Ecto neural progenitor cell (in vitro differentiated cells): ENCODE measurements around the gene PRMT7.

Experiments used
- DNase-seq: peaks from one replicate; pipeline ENCODE4 v3.0.0-alpha.2; 2018; ENCODE audit warnings: low spot score

Gene PRMT7

DNA sequence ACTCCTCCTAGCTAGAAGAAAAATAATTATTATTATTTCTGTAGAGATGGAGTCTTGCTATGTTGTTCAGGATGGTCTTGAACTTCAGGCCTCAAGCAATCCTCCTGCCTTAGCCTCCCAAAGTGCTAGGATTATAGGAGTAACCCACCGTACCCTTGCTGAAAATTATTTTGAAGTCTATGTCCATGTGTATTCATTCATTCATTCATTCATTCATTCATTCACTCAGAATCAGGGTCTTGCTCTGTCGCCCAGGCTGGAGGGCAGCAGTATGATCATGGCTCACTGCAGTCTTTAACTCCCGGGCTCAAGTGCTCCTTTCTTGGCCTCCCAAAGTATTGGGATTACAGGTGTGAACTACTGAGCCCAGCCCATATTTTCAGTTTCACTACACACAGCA, 4.2 kb upstream of the PRMT7 start:
- no peak for DNase-seq

DNA sequence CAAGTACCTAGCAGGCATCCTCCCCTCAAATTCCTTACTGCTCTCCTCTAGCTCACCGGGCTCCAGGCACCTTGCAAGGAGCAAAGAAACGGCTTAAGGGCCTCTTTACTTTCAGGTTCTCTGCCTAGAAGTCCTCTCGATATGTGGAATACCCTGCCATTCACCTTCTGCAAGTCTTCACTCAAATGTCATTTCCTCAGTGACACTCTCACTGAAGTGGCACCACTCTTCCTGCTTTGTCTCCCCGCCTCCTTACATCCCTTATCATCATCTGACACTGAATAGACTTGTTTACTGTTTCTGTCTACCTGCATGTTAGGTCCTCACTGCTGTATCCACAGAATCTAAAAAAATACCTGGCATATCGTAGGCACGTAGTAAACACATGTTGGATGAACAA, 1.0 kb upstream of the PRMT7 start:
- no peak for DNase-seq

- no peak for DNase-seq
These were observed 414 bp upstream of the PRMT7 start for GRCh38 chr16:68310437-68310773.

DNA sequence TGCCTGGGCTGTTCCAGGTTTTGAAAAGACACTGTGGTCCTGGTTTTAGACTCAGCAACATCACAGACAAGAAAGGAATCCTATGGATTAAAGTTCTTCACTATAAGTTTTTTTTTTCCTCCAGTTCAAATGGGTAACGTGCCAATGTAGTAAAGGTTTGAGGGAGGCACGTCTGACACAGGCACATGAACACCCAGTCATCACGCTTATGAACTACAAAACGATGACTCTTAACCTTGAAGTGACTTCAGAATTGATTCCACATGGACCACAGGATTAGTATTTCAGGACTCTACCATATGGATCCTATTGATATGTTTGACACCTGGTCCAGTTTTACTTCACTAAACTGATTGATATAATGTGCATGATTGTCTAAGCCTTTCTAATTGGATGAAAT, 2.3 kb downstream of the PRMT7 start:
- DNase-seq = no peak

GRCh38 chr16:68319185-68319908, 8.5 kb downstream of the PRMT7 start:
- DNase-seq = no peak

GRCh38 chr16:68324336-68324735, 13.5 kb downstream of the PRMT7 start:
- no peak for DNase-seq

DNA sequence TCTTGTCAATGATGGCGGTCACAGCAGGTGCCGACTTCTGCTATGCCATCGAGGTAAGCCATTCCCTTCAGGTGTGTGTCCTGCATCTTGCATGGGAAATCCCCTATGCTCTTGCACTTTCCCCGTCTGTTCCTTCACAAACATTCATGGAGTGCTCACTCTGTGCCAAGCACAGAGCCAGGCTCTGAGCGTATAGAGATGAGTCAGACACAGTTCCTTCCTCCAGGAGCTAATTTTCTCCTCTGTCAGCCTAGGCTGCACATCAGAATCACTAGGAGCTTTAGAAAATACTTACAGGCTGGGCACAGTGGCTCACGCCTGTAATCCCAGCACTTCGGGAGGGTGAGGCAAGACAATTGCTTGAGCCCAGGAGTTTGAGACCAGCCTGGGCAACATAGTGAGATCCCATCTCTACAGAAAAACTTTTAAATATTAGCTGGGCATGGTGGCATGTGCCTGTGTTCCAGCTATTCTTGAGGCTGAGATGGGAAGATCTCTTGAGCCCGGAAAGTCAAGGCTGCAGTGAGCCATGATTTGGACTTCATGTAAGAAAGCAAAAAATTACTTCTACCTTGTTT, 14.1 kb downstream of the PRMT7 start:
- no peak for DNase-seq

DNA sequence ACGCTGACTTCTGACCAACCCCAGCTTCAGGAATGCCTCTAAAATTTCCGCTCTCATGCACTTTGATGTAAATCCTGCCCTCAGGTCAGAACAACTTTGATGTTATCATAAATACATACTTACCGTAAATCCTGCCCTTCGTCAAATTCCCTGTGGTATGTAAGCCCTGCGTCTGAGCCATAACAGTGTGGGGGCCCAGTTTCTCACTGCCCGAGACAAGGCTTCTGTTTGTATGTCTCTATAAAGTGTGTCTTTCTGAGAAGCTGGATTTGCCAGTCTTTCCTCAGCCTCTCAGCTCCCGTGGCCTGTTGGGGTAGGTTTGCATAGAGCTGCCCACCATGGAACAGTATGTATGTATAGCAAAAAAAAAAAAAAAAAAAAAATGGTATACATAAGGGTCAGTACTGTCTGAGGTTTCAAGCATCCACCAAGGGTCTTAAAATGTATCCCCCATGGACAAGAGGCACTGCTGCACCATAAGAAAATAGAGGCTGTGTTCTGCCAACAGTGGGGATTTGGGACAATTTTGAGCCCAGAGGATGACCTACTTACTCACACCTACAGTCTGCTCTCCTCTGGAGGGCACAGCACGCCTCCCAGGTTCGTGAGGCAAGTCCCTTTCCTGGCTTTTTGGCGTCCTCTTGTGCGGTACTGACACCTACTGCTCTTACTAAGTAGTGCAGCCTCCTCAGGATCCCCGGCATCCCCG, 17.5 kb downstream of the PRMT7 start:
- peak; percentile 83 for DNase-seq

DNA sequence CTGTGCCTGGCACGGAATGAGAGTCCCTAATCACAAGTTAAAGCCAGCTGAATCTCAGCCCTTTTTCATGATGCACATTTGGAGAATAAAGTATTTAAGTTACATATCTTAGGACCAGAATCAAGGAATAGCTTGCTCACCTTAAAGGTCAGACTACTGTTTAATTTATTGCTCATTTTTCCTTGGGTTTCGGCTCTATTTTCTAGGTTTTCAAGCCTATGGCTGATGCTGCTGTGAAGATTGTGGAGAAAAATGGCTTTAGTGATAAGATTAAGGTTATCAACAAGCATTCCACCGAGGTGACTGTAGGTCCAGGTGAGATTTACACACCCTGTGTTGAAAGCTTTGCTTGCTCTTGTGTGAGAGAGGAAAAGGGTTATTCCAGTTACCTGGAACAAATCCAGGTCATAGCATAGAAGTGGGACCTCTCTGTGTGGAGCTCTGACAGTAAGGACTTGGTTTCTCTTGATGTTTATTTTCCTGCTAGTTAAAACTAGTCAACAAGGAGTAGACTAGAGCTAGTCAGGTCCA, 18.1 kb downstream of the PRMT7 start:
- DNase-seq = no peak

GRCh38 chr16:68331879-68332410, 21.1 kb downstream of the PRMT7 start:
- no peak for DNase-seq

DNA sequence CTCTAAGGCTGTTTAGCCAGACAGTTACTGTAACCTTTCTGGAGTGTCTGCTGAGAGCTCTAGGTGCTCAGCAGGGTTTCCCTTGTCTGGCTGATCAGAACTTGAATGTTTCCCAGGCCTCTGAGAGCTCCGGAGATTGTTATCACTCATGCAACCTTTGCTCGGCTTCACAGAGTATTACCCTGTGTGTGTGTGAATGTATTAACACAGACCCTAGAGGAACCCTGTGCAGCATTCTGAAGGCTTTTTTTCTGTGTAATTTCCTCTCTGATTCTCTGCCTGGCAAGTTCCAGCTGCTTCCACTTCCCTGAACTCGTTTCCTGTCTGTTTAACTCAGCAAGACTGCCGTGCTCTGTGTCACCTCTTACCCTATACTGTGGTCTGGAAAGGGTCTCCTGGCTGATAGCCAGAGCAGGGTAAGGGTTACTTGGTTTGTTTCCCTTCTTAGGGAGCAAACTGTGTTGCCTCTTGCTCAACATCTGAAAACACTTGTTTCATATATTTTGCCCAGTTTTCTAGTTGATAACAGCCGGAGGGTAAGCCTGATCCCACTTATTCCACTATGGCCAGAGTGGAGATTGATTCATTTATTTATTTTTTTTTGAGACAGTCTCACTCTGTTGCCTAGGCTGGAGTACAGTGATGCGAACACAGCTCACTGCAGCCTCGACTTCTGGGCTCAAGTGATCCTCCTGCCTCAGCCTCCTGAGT, 21.7 kb downstream of the PRMT7 start:
- DNase-seq = no peak

GRCh38 chr16:68335175-68335574, 24.4 kb downstream of the PRMT7 start:
- no peak for DNase-seq

DNA sequence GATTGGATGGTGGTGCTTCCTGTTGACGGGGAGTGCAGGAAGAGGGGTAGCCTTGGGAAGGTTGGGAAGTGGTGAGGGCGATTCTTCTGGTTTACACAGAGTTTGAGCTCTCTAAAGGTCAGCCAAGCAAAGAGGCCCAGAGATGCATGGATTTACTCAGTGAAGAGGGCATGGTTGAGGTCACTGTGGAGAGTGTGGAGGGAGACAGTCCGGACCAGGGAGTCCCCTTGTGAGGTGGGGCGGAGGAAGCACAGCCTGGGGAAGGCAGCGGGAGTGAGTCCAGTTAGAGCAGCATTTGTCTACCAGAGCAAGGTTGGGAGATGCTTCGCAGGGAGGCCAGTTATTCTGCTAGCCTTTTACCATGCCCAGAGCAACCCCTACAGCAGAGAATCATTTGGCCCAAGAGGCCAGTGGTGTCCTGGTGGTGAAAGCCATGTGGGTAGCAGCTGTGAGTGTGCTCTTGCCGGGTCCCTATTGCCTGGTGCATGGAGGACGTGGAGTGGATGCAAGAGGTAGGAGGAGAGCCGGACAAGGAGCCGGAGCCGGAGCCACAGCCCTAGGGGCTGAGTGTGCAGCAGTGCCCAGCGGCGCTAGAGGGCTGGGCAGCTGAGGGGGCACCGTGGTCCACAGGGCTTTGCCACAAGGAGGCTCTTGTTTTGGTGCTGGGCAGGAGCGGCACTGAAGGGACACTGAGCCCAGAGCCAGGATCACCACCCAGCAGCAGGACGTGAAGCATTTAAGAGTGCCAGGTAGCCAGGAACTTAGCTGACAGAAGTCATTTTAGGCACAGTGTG, 27.7 kb downstream of the PRMT7 start:
- DNase-seq = no peak

GRCh38 chr16:68339214-68339613, 28.4 kb downstream of the PRMT7 start:
- no peak for DNase-seq

DNA sequence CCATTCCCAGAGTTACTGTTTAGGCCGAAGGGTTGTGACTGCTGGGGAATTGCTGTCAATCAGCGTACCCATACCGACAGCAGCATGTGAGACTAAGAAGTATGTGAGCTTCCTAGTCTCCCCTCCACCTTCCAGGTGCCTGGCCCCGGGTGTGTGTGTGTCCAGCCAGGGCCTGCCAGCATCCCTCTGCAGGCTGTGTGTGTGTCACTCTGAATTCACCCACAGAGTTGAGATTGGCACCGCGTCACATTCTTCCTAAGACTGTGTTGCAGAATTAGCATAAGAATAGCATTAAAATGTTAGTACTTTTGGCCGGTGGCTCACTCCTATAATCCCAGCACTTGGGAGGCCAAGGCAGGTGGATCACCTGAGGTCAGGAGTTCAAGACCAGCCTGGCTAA, 31.8 kb downstream of the PRMT7 start:
- no peak for DNase-seq

DNA sequence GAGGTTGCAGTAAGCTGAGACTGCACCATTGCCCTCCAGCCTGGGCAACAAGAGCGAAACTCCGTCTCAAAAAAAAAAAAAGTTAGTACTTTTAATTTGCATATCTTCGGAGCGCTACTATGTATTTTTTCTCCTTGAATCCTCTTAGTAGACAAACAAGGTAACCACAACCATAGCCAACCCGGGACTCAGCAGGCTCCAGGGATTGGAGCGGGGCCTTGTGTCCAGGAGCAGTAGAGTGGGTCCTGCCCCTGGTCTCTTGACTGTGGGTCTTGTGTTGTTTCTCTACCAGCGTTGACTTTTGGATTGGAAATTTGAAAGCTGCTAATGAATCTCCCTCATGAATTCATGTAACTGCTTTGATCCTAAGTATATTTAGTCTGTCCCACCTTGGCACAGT, 32.3 kb downstream of the PRMT7 start:
- no peak for DNase-seq

DNA sequence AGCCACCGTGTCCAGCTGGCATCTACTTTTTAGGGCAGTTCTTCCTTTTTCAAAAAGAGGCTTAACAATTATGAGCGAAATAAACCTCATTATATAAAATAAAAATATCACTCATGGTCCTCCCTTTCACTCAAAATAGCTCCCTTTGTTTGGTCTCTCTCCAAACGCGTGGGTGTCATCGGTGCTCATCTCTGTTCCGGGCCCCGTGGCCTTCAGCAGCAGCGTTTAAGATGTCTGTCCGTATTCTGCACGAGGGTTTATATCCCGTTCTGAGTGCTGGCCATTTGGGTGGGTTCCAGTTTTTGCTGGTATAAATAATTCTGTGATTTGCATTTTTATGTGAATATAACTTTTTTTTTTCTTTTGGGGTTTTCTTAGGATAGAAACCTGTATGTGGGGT, 33.4 kb downstream of the PRMT7 start:
- DNase-seq = no peak

GRCh38 chr16:68345351-68345810, 34.6 kb downstream of the PRMT7 start:
- DNase-seq = no peak

- no peak for DNase-seq
These were observed 35.3 kb downstream of the PRMT7 start for GRCh38 chr16:68345958-68346635.

GRCh38 chr16:68346892-68347480, 36.2 kb downstream of the PRMT7 start:
- DNase-seq = no peak

DNA sequence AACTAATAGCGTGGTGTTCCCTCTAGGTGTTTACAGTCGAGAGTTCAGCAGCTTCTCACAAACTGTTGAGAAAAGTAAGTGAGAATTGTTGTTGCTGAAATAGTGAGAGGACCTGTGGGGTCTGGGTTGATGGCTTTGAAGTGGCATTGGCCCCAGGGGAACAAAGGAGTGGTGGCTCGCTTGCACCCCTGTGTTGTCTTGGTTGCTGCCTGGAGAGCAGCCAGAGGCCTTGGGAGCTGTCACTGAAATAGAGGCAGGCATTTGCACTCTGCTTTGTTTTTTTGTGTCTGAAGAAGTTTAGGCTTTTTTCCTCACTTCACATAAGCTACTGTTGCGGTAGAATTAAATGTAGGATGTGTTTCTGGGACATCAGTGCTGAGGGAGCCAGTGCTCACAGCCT, 36.8 kb downstream of the PRMT7 start:
- no peak for DNase-seq
